Fibroblast of gingiva (primary cell): ENCODE data around the gene LMCD1.

Source experiments
- DNase-seq: peaks from one replicate; pipeline ENCODE4 v3.0.0-alpha.2; 2011; ENCODE audit warnings: low read depth

The LMCD1 gene

GRCh38 chr3:8501371-8502131, at the start of gene LMCD1:
TSS of gene LMCD1 (plus strand) at chr3:8501823. CDS start at chr3:8501939, 116 bp downstream.
- peak; percentile 95 for DNase-seq

GRCh38 chr3:8452112-8452511, 49.5 kb upstream of the LMCD1 start:
- no peak for DNase-seq

GRCh38 chr3:8453153-8453552, 48.5 kb upstream of the LMCD1 start:
- no peak for DNase-seq

GRCh38 chr3:8455526-8456411, 45.9 kb upstream of the LMCD1 start:
- DNase-seq: peak; percentile 57

- no peak for DNase-seq
Measured at GRCh38 chr3:8456412-8456811, 45.2 kb upstream of the LMCD1 start.

GRCh38 chr3:8457039-8457438, 44.6 kb upstream of the LMCD1 start:
- peak; percentile 52 for DNase-seq

- peak; percentile 88 for DNase-seq
Measured at GRCh38 chr3:8458238-8458661, 43.4 kb upstream of the LMCD1 start.

GRCh38 chr3:8458711-8459110, 42.9 kb upstream of the LMCD1 start:
- DNase-seq: peak; percentile 94

- DNase-seq: peak; percentile 14
Measured at GRCh38 chr3:8460050-8460708, 41.4 kb upstream of the LMCD1 start.

GRCh38 chr3:8460815-8461456, 40.7 kb upstream of the LMCD1 start:
- peak; percentile 85 for DNase-seq

GRCh38 chr3:8464668-8465067, 37.0 kb upstream of the LMCD1 start:
- no peak for DNase-seq

GRCh38 chr3:8466526-8466925, 35.1 kb upstream of the LMCD1 start:
- DNase-seq: no peak

GRCh38 chr3:8470801-8471200, 30.8 kb upstream of the LMCD1 start:
- peak; percentile 50 for DNase-seq

GRCh38 chr3:8472549-8472948, 29.1 kb upstream of the LMCD1 start:
- DNase-seq: no peak

- no peak for DNase-seq
Measured at GRCh38 chr3:8473029-8473428, 28.6 kb upstream of the LMCD1 start.

GRCh38 chr3:8473990-8474389, 27.6 kb upstream of the LMCD1 start:
- no peak for DNase-seq

- no peak for DNase-seq
Measured at GRCh38 chr3:8474991-8475390, 26.6 kb upstream of the LMCD1 start.

GRCh38 chr3:8480699-8481098, 20.9 kb upstream of the LMCD1 start:
- no peak for DNase-seq

GRCh38 chr3:8481380-8481779, 20.2 kb upstream of the LMCD1 start:
- no peak for DNase-seq

- no peak for DNase-seq
Measured at GRCh38 chr3:8482263-8482662, 19.4 kb upstream of the LMCD1 start.

- DNase-seq: peak; percentile 96
Measured at GRCh38 chr3:8482960-8483665, 18.5 kb upstream of the LMCD1 start.
